Glutamatergic neuron (in vitro differentiated cells): ENCODE data around the gene ALDH1A1. TPM values are rescaled to one million over a fixed set of nuclear protein-coding genes. Genes with fewer than 3 reads are reported as not detected.

Source experiments
- DNase-seq: peaks from one replicate; pipeline ENCODE4 v3.0.0; 2022
- H3K27ac Mint-ChIP-seq: one replicate; pipeline ENCODE4 v1.8.0; 2020; ENCODE audit warnings: mild to moderate bottlenecking, mixed read lengths, inconsistent platforms; ENCODE audit not compliant: unreplicated experiment
- H3K27me3 Mint-ChIP-seq: one replicate; pipeline ENCODE4 v1.8.0; 2020; ENCODE audit warnings: mild to moderate bottlenecking, moderate library complexity, mixed read lengths, inconsistent platforms; ENCODE audit not compliant: unreplicated experiment
- H3K36me3 Mint-ChIP-seq: one replicate; pipeline ENCODE4 v1.8.0; 2020; ENCODE audit warnings: mild to moderate bottlenecking, mixed read lengths, inconsistent platforms; ENCODE audit not compliant: unreplicated experiment
- H3K4me1 Mint-ChIP-seq: one replicate; pipeline ENCODE4 v1.8.0; 2020; ENCODE audit warnings: mild to moderate bottlenecking, low read depth, mixed read lengths, inconsistent platforms; ENCODE audit not compliant: unreplicated experiment
- H3K4me3 Mint-ChIP-seq: one replicate; pipeline ENCODE4 v1.8.0; 2020; ENCODE audit warnings: mild to moderate bottlenecking, mixed read lengths, inconsistent platforms; ENCODE audit not compliant: unreplicated experiment
- H3K9me3 Mint-ChIP-seq: one replicate; pipeline ENCODE4 v1.8.0; 2020; ENCODE audit warnings: mild to moderate bottlenecking, moderate library complexity, mixed read lengths, inconsistent platforms; ENCODE audit not compliant: unreplicated experiment
- CTCF ChIP-seq: fragments of 200-600 bp; sonication (generic); IDR thresholded peaks from one replicate; pipeline ENCODE4 v1.5.0; 2021; ENCODE audit not compliant: partially characterized antibody, unreplicated experiment
- total RNA-seq: library from RNA; stranded (reverse); fragmentation: NEBNext Ultra II Directional; extraction: Animal tissue kit (Norgen Biotek cat#: 25700); gene quantifications from one replicate; pipeline ENCODE4 v1.2.1, GENCODE V29; 2021; ENCODE audit not compliant: unreplicated experiment

The ALDH1A1 gene
- total RNA-seq, 1 donor from 2014 or later: not detected

- H3K9me3 Mint-ChIP-seq: no peaks in the 10 kb centered on the region
- no peak for TF ChIP-seq CTCF
- no peaks in the 10 kb centered on the region for H3K4me1 Mint-ChIP-seq
- DNase-seq: no peak
- H3K27ac Mint-ChIP-seq: no peak overlapping the region
- H3K27me3 Mint-ChIP-seq: peaks cover 2% of the 10 kb centered on the region
- no peaks in the 10 kb centered on the region for H3K36me3 Mint-ChIP-seq
- H3K4me3 Mint-ChIP-seq: no peak overlapping the region
Observed at GRCh38 chr9:72898784-72899733, 53.8 kb downstream of the ALDH1A1 start.

GRCh38 chr9:72898360-72898759 lies 54.5 kb downstream of the ALDH1A1 start:
- H3K27ac Mint-ChIP-seq: no peak overlapping the region
- peaks cover 2% of the 10 kb centered on the region for H3K27me3 Mint-ChIP-seq
- no peak for DNase-seq

GRCh38 chr9:72897069-72897649 lies 55.7 kb downstream of the ALDH1A1 start:
- Mint-ChIP-seq H3K27ac (no peak overlapping the region), H3K27me3 (peaks cover 2% of the 10 kb centered on the region)

More at GRCh38 chr9:72898360-72898759, 54.5 kb downstream of the ALDH1A1 start:
- Mint-ChIP-seq H3K4me1 (no peaks in the 10 kb centered on the region), H3K36me3 (no peaks in the 10 kb centered on the region), H3K4me3 (no peak overlapping the region), H3K9me3 (no peaks in the 10 kb centered on the region)
- TF ChIP-seq CTCF: no peak

GRCh38 chr9:72896439-72896838 lies 56.4 kb downstream of the ALDH1A1 start:
- TF ChIP-seq CTCF: no peak
- Mint-ChIP-seq H3K27ac (no peak overlapping the region), H3K4me1 (no peaks in the 10 kb centered on the region)

More at GRCh38 chr9:72897069-72897649, 55.7 kb downstream of the ALDH1A1 start:
- H3K36me3 Mint-ChIP-seq: no peaks in the 10 kb centered on the region
- TF ChIP-seq CTCF: no peak
- no peak for DNase-seq
- H3K9me3 Mint-ChIP-seq: no peaks in the 10 kb centered on the region
- no peaks in the 10 kb centered on the region for H3K4me1 Mint-ChIP-seq
- H3K4me3 Mint-ChIP-seq: no peak overlapping the region

GRCh38 chr9:72895122-72895521 lies 57.7 kb downstream of the ALDH1A1 start:
- no peak for DNase-seq
- Mint-ChIP-seq H3K9me3 (no peaks in the 10 kb centered on the region), H3K27ac (no peak overlapping the region), H3K27me3 (peaks cover 2% of the 10 kb centered on the region), H3K36me3 (no peaks in the 10 kb centered on the region), H3K4me1 (no peaks in the 10 kb centered on the region), H3K4me3 (no peak overlapping the region)
- no peak for TF ChIP-seq CTCF

More at GRCh38 chr9:72896439-72896838, 56.4 kb downstream of the ALDH1A1 start:
- peaks cover 2% of the 10 kb centered on the region for H3K27me3 Mint-ChIP-seq
- H3K36me3 Mint-ChIP-seq: no peaks in the 10 kb centered on the region
- H3K9me3 Mint-ChIP-seq: no peaks in the 10 kb centered on the region
- DNase-seq: no peak
- H3K4me3 Mint-ChIP-seq: no peak overlapping the region
